Upper lobe of right lung (tissue), 1 donor: ENCODE measurements around the gene CEMP1. TPM values are rescaled to one million over a fixed set of nuclear protein-coding genes. Genes with fewer than 3 reads are reported as not detected.

Experiments
- ATAC-seq: fragments of 200-7000 bp; cut with Tn5 transposase; one replicate; pipeline ENCODE4 v1.9.1; 2020; ENCODE audit warnings: mild to moderate bottlenecking, moderate library complexity
- DNase-seq: peaks from one replicate; pipeline ENCODE4 v3.0.0-alpha.2; 2020
- H3K27ac ChIP-seq: fragments of 200-600 bp; one replicate; pipeline ENCODE4 v1.8.0; 2022
- H3K27me3 ChIP-seq: fragments of 200-600 bp; one replicate; pipeline ENCODE4 v1.8.0; 2022; ENCODE audit warnings: mild to moderate bottlenecking
- H3K36me3 ChIP-seq: fragments of 200-600 bp; one replicate; pipeline ENCODE4 v1.8.0; 2022
- H3K4me1 ChIP-seq: fragments of 200-600 bp; one replicate; pipeline ENCODE4 v1.8.0; 2022
- H3K4me3 ChIP-seq: fragments of 200-600 bp; one replicate; pipeline ENCODE4 v1.8.0; 2022; ENCODE audit warnings: mild to moderate bottlenecking
- H3K9me3 ChIP-seq: fragments of 200-600 bp; one replicate; pipeline ENCODE4 v1.8.0; 2022
- intact Hi-C: fragments of 100-400 bp; cut with DNase I; formaldehyde crosslinking; loops from one replicate; pipeline ENCODE4 v1.11.0; 2022
- total RNA-seq: library from RNA; stranded (reverse); fragmentation: NEBNext Ultra II Directional; extraction: Animal tissue kit (Norgen Biotek cat#: 25700); gene quantifications from one replicate; pipeline ENCODE4 v1.2.1, GENCODE V29; 2021
- TF ChIP-seq, protein P1 (sequence below): fragments of 200-600 bp; IDR thresholded peaks from one replicate; pipeline ENCODE4 v1.8.0; 2022; ENCODE audit warnings: antibody characterized with exemption
- donor health status: DM: no; HTN: yes; CAD: no; lungs with severe emphysema.

CEMP1 gene
- total RNA-seq, 1 donor from 2014 or later: 1.4 TPM

GRCh38 chr16:2507665-2508064, 23.5 kb downstream of the CEMP1 start:
- Histone ChIP-seq H3K27ac (peak overlapping the region; percentile 78), H3K36me3 (no peaks in the 10 kb centered on the region), H3K27me3 (no peaks in the 10 kb centered on the region), H3K9me3 (no peaks in the 10 kb centered on the region), H3K4me1 (peaks cover 16% of the 10 kb centered on the region), H3K4me3 (no peak overlapping the region)
- TF ChIP-seq, protein P1, sequence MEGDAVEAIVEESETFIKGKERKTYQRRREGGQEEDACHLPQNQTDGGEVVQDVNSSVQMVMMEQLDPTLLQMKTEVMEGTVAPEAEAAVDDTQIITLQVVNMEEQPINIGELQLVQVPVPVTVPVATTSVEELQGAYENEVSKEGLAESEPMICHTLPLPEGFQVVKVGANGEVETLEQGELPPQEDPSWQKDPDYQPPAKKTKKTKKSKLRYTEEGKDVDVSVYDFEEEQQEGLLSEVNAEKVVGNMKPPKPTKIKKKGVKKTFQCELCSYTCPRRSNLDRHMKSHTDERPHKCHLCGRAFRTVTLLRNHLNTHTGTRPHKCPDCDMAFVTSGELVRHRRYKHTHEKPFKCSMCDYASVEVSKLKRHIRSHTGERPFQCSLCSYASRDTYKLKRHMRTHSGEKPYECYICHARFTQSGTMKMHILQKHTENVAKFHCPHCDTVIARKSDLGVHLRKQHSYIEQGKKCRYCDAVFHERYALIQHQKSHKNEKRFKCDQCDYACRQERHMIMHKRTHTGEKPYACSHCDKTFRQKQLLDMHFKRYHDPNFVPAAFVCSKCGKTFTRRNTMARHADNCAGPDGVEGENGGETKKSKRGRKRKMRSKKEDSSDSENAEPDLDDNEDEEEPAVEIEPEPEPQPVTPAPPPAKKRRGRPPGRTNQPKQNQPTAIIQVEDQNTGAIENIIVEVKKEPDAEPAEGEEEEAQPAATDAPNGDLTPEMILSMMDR: no peak
- ATAC-seq (peak; percentile 85), DNase-seq (peak; percentile 88)
- intact Hi-C loops: no loop called here

GRCh38 chr16:2507052-2507659, 24.1 kb downstream of the CEMP1 start:
- TF ChIP-seq, protein P1: no peak
- Histone ChIP-seq H3K4me1 (peaks cover 15% of the 10 kb centered on the region), H3K27ac (peak overlapping the region; percentile 78), H3K27me3 (no peaks in the 10 kb centered on the region), H3K9me3 (no peaks in the 10 kb centered on the region), H3K4me3 (no peak overlapping the region), H3K36me3 (no peaks in the 10 kb centered on the region)
- ATAC-seq: peak; percentile 75
- intact Hi-C loops: no loop called here
- DNase-seq: peak; percentile 85

GRCh38 chr16:2505695-2506094, 25.5 kb downstream of the CEMP1 start:
- no peak for DNase-seq
- peaks cover 19% of the 10 kb centered on the region for H3K4me1 ChIP-seq
- intact Hi-C loops: no loop called here
- no peaks in the 10 kb centered on the region for H3K9me3 ChIP-seq
- TF ChIP-seq, protein P1: no peak
- no peak overlapping the region for H3K4me3 ChIP-seq
- no peak for ATAC-seq
- no peak overlapping the region for H3K27ac ChIP-seq
- H3K27me3 ChIP-seq: no peaks in the 10 kb centered on the region
- no peaks in the 10 kb centered on the region for H3K36me3 ChIP-seq

DNA sequence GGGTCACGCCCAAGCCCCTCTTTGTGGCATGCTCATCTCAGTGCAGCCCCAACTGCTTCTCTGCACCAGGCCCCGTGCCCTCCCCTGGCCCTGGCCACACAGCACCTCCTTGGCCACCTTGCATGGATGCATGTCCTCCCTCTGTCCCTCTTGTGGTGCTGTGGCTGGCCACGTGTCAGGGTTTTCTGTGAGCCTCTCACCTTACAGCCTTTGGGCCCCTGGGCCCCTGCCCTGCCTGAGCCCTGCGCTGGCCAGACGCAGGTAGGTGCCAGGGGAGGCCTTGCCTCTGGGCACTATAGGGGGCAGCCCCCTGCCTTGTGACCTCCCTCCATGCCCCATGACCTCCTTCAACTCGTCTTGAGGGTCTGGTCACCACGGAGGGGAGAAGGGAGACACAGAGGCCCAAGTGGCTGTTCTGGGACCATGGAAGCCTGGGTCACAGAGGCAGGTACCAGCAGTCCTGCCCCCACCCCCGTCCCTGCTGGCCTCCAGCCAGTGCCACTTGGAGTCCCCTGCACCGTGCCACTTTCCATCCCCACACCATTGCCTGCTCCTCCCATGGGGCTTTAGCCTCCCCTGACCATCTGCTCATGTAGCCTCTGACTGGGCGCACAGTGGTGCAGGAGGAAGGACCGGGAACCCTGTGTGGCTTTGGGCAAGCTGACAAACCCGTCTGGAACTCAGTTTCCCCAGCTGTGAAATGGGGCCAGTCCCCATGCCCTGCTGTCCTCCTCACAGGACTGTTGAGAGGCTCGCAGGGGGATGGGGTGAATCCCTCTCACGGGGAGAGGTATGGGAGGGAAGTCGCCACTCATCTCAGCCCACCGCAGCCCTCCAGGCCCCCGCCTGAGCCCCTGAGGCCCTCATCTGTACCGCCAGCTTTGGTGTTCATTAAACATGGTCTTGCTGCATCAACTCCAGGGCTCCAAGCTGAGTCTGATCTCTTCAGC, 29.0 kb downstream of the CEMP1 start:
- TF ChIP-seq, protein P1: no peak
- no peaks in the 10 kb centered on the region for H3K36me3 ChIP-seq
- ATAC-seq: no peak
- H3K4me1 ChIP-seq: peaks cover 34% of the 10 kb centered on the region
- DNase-seq: peak; percentile 65
- H3K27ac ChIP-seq: no peak overlapping the region
- H3K27me3 ChIP-seq: no peaks in the 10 kb centered on the region
- H3K4me3 ChIP-seq: no peak overlapping the region
- H3K9me3 ChIP-seq: no peaks in the 10 kb centered on the region
- intact Hi-C loops: no loop called here

- peak; percentile 86 for ATAC-seq
- peaks cover 30% of the 10 kb centered on the region for H3K4me1 ChIP-seq
- TF ChIP-seq, protein P1: peak; percentile 99
- peak; percentile 92 for DNase-seq
- H3K27me3 ChIP-seq: no peaks in the 10 kb centered on the region
- peak overlapping the region; percentile 21 for H3K4me3 ChIP-seq
- H3K36me3 ChIP-seq: peaks cover 9% of the 10 kb centered on the region
- intact Hi-C loops: no loop called here
- H3K9me3 ChIP-seq: no peaks in the 10 kb centered on the region
- H3K27ac ChIP-seq: no peak overlapping the region
These were observed 30.1 kb downstream of the CEMP1 start for GRCh38 chr16:2500918-2501750.
